Erythroblast (primary cell): ENCODE measurements around the gene AP1M1.
"Not testable (repeated sequence)": the region's sequence is repeated elsewhere in the genome, so short reads cannot be mapped to it uniquely, and the experiment has no call there.

ENCODE experiments used
- DNase-seq, 2 experiments: peaks; one replicate each; lab custom pipeline; 2025; lab: John Stamatoyannopoulos, UW
- GATA1 ChIP-seq: IDR thresholded peaks from 2 replicates; pipeline ENCODE4 v1.6.1; 2011; ENCODE audit warnings: low read depth, mild to moderate bottlenecking, control low read depth, low read length, moderate library complexity
- POLR2A ChIP-seq: IDR thresholded peaks from 2 replicates; pipeline ENCODE4 v1.6.1; 2011; ENCODE audit warnings: mild to moderate bottlenecking, low read length

The AP1M1 gene

DNA sequence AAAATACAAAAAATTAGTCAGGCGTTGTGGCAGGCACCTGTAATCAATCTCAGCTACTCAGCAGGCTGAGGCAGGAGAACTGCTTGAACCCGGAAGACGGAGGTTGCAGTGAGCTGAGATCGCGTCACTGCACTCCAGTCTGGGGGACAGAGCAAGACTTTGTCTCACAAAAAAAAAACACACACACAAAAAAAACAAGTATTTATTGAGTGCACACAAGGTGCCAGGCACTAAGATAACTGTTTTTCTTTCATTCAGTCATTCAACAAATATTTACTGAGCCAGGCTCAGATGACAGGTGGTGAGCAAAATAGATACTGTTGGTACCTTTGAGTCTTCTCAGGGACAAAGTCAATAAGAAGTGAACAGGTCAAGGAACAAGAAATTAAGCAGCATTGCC is 30.7 kb upstream of the AP1M1 start:
- TF ChIP-seq GATA1 (no peak), POLR2A (no peak)
- DNase-seq, result no peak

DNA sequence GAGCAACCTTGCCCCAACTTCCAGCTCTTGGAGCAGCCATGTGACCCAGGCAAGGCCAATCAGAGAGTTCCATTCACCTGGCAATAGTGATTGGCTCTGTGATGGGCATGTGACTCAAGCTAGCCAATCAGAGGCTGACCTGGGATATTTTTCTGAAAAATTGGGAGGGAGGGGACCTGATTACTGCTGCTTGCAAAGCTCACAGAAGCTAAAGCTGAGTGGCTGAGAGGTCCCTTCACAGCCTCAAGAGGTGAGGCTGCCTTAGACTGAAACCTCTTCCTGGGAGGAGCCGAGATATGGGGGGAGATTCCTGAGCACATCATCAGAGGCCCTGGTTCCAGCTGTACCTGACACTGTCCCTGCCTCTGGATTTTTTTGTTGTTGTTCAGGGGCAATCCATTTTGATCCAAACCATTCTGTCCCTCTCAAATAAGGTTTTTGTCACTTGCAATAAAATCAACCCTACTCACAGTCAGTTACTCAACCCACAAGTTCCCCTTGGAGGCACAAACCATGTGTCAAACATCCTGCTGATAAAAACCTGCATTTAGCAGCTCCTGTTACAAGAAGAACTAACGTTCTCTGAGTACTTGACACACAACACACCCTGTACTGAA is 29.1 kb upstream of the AP1M1 start:
- peak; percentile 11 to 15 for DNase-seq
- TF ChIP-seq GATA1, result no peak
- TF ChIP-seq POLR2A, result no peak

DNA sequence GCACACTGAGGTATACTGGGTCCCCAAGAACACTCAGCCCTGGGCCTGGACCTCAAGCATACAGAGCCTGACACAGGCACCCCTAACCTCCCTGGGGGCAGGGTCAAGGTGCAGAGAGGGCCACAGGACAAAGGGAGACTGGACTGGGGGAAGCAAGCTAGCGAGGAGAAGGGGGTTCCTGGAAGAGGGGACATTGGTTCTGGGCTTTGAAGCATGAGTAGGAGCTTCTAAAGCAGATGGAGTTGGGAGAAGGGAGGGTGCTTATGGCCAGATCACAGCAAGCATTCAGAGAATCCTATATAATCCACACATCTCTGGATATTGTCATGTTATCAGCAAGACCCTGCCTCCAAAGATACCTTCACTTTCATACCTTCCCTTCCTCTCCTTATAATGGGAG is 27.6 kb upstream of the AP1M1 start:
- no peak for DNase-seq
- TF ChIP-seq GATA1 (no peak), POLR2A (no peak)

DNA sequence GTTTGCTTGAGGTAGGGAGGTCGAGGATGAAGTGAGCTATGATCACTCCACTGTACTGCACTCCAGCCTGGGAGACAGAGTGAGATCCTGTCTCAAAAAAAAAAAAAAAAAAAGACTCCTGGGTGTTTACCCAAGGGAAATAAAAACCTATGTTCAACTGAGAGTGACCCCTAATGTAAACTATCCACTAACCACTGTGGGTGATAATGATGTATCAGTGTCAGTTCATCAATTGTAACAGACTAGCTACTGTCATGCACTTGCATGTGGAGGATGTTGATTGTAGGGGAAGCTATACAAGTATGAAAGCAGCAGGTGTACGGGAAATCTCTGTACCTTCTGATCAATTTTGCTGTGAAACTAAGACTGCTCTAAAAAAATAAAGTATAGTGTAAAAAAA is 21.8 kb upstream of the AP1M1 start:
- no peak for TF ChIP-seq GATA1
- TF ChIP-seq POLR2A, result no peak
- DNase-seq, result no peak

DNA sequence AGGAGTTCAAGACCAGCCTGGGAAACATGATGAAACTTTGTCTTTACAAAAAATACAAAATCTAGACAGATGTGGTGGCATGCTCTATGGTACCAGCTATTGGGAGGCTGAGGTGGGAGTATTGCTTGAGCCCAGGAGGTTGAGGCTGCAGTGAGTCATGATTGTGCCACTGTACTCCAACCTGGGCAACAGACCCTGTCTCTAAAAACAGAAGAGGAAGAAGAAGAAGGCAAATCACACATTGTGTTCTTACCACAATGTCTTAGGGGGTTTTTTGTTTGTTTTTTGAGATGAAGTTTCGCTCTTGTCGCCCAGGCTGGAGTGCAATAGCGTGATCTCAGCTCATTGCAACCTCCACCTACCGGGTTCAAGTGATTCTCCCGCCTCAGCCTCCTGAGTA is 18.8 kb upstream of the AP1M1 start:
- DNase-seq, result not testable (repeated sequence)

DNA sequence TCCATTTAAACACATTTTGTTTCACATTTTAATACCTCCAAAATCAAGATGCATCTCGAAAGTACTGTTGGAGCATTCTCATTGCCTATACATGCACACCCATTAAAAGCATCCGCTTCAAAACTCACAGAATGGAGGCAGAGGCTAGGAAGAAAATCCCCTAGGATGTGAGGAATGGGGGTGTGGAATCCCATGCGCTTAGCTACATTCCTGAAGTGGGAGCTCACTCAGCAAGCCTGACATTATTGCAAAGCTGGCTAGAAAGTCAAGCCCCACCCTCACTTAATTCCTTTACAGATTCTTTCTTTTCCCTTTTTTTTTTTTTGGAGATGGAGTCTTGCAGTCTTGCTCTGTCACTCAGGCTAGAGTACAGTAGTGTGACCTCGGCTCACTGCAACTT is 17.1 kb upstream of the AP1M1 start:
- TF ChIP-seq POLR2A (no peak), GATA1 (no peak)
- no peak for DNase-seq

DNA sequence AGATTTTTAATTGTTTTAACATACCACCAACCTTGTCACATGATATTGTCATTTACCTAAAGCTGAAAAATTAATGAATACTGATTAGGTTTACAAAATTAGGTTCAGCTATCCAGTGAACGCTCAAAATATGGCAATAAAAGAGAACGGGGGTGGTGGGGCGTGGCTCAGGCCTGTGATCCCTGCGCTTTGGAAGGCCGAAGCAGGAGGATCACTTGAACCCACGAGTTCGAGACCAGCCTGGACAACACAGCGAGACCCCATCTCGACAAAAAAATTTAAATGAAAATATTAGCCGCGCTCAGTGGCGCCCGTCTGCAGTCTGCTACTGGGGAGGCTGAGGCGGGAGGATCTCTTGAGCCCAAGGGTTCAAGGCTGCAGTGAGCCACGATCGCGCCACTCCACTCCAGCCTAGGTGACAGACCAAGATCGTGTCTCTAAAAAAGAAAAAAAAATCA is 13.0 kb upstream of the AP1M1 start:
- no peak for DNase-seq
- TF ChIP-seq GATA1, result no peak
- no peak for TF ChIP-seq POLR2A

DNA sequence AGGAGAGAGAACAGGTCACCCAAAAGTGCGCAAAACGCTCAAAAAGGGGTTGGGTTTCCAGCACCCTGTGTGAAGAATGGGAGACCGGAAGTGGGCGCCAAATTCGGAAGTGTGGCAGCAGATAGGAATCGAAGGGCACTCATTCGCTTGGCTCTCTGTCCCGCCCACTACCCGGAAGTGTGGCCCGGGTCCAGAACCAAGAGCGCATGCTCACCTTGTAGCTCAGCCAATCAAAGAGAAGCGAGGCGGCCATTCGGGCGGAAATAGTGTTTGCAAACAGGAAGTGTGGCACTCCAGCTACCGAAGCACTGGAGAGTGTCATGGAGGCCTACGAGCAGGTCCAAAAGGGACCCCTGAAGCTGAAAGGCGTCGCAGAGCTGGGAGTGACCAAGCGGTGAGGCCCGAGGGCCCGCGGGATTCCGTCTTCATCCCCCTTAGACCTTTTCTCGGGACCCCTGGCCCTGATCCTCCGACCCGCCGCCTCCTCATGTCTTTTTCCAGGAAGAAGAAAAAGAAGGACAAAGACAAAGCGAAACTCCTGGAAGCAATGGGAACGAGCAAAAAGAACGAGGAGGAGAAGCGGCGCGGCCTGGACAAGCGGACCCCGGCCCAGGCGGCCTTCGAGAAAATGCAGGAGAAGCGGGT is 12.5 kb upstream of the AP1M1 start, which contains the start of gene FAM32A:
Gene FAM32A, plus strand, starts transcription at position 288 of the 645 bp plus-strand sequence. Its CDS starts 33 bp downstream, at position 321.
- peak; percentile 85 for TF ChIP-seq POLR2A
- TF ChIP-seq GATA1, result peak; percentile 51
- DNase-seq, result peak; percentile 99

DNA sequence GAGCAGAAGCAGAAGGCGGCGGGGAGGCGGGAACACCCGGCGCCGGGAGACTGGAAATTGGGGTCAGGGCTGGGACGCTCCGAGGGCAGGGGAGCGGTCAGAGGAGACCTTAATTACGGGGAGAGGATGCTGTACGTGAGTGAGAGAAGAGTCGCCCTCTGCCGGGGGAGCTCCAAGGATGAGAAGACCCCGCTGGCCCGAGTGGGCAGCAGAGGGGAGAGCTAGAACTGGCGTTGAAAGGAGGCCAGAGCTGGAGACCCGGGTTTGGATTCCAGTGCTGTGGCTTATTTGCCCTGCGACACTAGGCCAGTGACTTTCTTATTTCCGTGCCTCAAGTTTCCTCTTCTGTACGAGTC is 12.0 kb upstream of the AP1M1 start:
- DNase-seq, result peak; percentile 67 to 71
- TF ChIP-seq GATA1, result no peak
- TF ChIP-seq POLR2A, result no peak

DNA sequence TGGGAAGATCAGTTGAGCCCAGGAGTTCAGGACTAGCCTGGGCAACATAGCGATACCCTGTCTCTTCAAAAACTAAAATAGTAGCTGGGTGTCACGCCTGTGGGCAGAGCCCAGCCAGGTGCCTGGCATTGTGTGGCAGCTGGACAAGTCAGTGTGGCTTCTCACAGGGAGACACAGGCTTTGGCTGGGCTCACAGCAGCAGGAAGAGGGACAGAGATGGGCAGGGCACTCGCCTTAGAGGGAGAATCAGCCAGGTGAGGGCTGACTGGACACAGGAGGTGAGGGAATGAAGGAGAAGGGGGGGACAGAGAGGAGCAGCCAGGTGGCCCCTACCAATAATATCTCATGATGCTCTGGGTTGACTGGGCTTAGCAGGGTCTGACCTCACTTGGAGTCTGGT is 9.2 kb upstream of the AP1M1 start:
- no peak for TF ChIP-seq GATA1
- TF ChIP-seq POLR2A, result no peak
- no peak for DNase-seq

DNA sequence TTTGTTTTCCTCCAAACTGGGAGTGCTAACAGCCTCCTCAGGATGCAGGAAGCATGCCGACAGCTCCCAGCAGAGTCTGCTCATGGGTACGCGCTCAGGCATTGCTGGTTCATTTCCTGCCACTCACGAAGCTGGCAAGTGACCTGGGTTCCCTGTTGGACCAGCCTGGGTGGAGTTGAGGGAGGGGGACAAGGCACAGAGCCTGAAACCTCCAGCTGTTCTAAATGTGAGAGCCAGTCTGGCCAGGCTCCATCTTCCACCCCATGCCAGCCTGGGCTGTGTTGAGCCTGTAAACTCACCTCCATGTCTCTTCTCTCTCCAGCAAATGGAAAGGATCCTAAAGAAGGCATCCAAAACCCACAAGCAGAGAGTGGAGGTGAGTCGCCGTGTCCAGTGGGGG is 7.5 kb upstream of the AP1M1 start:
- DNase-seq, result no peak
- no peak for TF ChIP-seq GATA1
- no peak for TF ChIP-seq POLR2A

DNA sequence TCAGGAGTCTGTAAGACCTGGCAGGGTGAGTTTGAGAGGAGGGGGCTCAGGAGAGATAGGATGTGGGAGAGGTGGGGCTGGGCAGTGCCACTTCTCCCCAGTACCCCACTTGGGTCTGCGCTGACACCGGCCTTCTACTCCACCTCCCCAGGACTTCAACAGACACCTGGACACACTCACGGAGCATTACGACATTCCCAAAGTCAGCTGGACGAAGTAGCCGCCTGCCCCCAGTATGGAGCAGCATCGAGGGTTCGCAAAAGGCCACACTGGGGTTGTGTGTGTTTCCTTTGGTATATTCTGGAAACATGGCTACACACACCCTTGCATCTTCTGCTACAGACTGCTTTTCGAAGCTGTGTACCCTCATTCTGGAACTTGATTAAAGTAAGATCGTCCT is 7.0 kb upstream of the AP1M1 start:
- no peak for DNase-seq
- TF ChIP-seq GATA1, result no peak
- TF ChIP-seq POLR2A, result no peak

DNA sequence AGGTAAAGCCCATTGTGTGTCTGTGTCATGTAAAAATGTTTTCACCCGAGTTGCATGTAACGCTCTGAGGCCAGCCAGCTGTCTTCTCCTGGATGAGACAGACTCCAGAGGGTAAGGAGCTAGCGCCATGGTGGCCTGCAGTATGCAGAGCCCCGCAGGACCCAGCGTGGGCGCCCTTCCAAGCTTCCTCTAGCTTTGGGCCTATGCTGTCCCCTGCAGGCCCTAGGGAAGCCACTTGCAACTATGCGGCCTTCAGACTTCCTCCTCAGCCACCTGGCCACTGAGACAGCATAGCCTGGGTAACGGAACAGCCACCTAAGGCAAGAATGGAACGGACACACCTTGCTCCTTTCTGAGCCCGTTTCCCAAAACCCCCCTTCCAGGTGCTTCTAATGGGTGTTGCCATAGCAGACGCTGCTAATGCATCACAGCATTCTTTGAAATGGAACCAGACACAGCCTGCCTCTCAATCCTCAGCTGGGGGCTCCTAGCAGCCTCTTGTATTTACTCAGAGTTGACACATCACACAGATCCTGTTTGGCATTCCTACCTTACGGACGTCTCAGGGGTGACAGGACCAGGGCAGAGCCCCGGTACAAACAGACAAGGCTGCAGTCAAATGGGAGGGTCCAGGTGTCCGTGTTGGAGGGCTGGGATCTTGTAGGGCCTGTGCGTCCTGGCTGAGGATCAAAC is 6.3 kb upstream of the AP1M1 start:
- DNase-seq, result no peak
- no peak for TF ChIP-seq POLR2A

DNA sequence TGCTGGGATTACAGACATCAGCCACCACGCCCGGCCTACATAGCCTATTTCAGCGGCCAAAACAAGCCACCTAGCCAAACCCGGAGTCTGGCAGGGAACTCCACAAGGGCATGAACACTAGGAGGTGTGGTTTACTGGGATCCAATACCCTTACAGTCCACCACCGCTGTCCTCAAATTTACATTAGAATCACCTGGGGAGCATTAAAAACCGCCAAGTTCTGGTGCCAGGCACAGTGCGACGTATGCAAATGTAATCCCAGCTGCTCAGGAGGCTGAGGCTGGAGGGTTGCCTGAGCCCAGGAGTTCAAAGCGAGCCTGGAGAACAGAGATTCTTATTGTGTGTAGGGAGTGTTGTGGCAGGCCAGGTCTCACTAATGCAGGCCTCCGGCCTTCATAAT is 4.2 kb upstream of the AP1M1 start:
- no peak for TF ChIP-seq POLR2A
- no peak for TF ChIP-seq GATA1

More for the DNA sequence above, 4.2 kb upstream of the AP1M1 start:
- no peak for DNase-seq
